HL-60/S4 (cell line): ENCODE measurements around the gene MS4A13.
"Not testable (repeated sequence)": the region's sequence is repeated elsewhere in the genome, so short reads cannot be mapped to it uniquely, and the experiment has no call there.

Experiments used
- in situ Hi-C: fragments of 300-500 bp; cut with MboI; formaldehyde crosslinking; loops from 2 replicates; pipeline ENCODE4 v1.14.3; 2022; ENCODE audit warnings: low sequenced_read_pairs

MS4A13 gene

GRCh38 chr11:60530454-60531100 is 15.4 kb downstream of the MS4A13 start:
- in situ Hi-C loops = no loop called here

GRCh38 chr11:60532383-60532782 is 17.2 kb downstream of the MS4A13 start:
- in situ Hi-C loops = not testable (repeated sequence)

GRCh38 chr11:60538627-60539026 is 23.4 kb downstream of the MS4A13 start:
- in situ Hi-C loops = not testable (repeated sequence)

- in situ Hi-C loops = no loop called here
Measured at GRCh38 chr11:60544077-60544476, 28.9 kb downstream of the MS4A13 start.

GRCh38 chr11:60561254-60561653 is 46.1 kb downstream of the MS4A13 start:
- in situ Hi-C loops = no loop called here

- in situ Hi-C loops = no loop called here
Measured at GRCh38 chr11:60563553-60564235, 48.5 kb downstream of the MS4A13 start.

- in situ Hi-C loops = no loop called here
Measured at GRCh38 chr11:60566776-60567175, 51.6 kb downstream of the MS4A13 start.

- in situ Hi-C loops = no loop called here
Measured at GRCh38 chr11:60570970-60571369, 55.8 kb downstream of the MS4A13 start.

GRCh38 chr11:60589611-60590010 is 74.4 kb downstream of the MS4A13 start:
- in situ Hi-C loops = no loop called here
